ENCODE results near the gene NXF3.
A peak's percentile ranks its signal among the peaks of the same experiment; 100 is the strongest.
"Not testable (repeated sequence)": the region's sequence is repeated elsewhere in the genome, so short reads cannot be mapped to it uniquely, and the experiment has no call there.

The NXF3 gene, protein sequence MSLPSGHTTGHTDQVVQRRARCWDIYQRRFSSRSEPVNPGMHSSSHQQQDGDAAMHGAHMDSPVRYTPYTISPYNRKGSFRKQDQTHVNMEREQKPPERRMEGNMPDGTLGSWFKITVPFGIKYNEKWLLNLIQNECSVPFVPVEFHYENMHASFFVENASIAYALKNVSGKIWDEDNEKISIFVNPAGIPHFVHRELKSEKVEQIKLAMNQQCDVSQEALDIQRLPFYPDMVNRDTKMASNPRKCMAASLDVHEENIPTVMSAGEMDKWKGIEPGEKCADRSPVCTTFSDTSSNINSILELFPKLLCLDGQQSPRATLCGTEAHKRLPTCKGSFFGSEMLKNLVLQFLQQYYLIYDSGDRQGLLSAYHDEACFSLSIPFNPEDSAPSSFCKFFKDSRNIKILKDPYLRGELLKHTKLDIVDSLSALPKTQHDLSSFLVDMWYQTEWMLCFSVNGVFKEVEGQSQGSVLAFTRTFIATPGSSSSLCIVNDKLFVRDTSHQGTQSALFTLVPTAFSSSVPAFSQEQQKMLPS

DNA sequence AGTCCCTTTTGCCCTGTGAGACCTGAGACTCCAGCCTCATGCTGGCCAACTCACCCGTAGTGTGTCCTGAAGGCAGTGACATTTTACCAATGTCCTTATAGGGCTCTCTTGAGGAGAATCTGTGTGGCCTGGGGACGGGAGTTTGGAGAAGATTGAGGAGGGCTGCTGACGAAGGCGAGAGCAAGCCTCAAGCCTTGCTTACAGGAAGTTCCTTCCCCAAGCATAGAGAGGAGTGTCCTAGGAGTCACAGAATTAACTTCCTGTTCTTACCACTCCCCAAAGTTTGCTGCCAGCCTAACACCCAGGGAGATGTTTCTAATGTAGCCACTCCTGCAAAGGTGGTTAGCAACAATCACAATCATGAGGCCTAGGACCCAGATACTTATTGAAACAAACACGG, at the start of gene NXF3:
TSS of gene NXF3 (minus strand) at position 202 of the 400 bp plus-strand sequence. CDS start at position 82, 120 bp downstream.
- no peak for DNase-seq (ENCODE audit: low spot score)

DNA sequence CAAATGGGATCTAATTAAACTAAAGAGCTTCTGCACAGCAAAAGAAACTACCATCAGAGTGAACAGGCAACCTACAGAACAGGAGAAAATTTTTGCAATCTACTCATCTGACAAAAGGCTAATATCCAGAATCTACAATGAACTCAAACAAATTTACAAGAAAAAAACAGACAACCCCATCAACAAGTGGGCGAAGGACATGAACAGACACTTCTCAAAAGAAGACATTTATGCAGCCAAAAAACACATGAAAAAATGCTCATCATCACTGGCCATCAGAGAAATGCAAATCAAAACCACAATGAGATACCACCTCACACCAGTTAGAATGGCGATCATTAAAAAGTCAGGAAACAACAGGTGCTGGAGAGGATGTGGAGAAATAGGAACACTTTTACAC, 43.6 kb upstream of the NXF3 start:
- not testable (repeated sequence) for DNase-seq (ENCODE audit: low spot score)

DNA sequence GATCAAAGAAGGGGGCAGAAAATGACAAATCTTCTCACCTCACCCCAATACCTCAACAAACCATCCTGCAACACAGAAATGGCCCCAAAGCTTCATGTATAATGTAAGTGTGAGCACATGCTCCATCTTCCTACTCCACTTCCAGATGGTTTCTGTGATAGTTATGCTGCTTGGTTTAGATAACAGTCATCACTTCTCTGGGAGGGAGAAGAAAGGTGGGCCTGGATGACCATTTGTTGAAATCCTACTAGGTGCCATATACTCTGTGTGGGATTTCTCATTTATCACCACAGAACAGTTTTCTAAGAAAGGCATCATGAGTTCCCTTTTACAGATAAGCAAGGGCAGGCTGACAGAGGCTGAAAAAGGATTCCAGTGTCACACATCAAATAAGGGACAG, 31.3 kb upstream of the NXF3 start:
- DNase-seq (ENCODE audit: low spot score), result no peak

DNA sequence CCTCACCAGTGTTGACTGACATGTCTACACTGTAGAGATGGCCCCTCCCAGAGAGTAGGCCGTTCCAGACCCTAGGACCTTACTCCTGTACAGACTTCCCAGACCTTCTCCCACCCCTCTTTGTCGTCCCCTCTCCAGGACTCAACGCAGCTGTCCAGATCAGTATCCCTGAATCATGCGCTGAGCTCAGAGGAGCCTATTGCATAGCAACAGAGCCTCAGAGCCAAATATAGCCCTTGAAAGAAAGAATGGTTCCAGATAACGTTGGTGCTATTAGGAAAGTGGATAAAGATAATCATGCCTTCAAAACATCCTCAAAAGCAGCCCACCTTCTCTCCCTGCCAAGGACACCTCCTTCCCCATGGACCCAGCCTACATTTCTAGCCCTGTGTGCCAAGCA, 27.8 kb upstream of the NXF3 start:
- no peak for DNase-seq (ENCODE audit: low spot score)

DNA sequence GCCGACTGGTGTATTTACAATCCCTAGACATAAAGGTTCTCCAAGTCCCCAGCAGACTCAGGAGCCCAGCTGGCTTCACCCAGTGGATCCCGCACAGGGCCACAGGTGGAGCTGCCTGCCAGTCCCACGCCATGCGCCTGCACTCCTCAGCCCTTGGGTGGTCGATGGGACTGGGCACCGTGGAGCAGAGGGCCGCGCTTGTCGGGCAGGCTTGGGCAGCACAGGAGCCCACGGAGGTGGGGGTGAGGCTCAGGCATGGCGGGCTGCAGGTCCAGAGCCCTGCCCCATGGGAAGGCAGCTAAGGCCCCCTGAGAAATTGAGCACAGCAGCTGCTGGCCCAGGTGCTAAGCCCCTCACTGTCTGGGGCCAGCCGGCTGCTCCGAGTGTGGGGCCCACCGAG, 24.0 kb upstream of the NXF3 start:
- DNase-seq (ENCODE audit: low spot score), result not testable (repeated sequence)

DNA sequence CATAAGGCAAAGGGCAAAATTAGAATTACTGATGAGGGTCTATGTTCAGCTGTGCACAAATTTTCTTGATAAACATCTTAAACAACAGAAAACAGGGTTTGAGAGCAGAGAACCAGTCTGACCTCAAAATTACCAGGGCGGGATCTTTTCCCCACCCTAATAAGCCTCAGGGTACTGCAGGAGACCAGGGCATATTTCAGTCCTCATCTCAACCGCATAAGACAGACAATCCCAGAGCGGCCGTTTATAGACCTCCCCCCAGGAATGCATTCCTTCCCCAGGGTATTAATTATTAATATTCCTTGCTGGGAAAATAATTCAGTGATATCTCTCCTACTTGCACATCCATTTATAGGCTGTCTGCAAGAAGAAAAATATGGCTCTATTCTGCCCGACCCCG, 16.6 kb upstream of the NXF3 start:
- not testable (repeated sequence) for DNase-seq (ENCODE audit: low spot score)

DNA sequence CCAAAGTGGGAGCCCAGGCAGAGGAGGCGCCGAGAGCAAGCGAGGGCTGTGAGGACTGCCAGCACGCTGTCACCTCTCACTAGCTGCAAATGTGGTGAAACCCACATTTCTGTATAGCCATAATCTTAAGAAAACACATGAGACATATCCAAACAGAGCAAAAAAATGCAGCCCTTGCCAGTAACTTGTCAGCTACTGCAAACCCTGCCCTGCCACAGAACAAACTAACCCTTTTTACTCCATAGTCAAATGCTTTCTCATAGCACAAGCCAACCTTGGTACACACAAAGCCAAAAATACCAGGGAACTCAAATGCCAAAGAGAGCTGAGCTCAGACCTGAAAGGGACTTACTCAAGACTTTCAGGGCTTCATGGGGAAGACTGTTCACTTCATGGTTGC, 14.9 kb upstream of the NXF3 start:
- no peak for DNase-seq (ENCODE audit: low spot score)

DNA sequence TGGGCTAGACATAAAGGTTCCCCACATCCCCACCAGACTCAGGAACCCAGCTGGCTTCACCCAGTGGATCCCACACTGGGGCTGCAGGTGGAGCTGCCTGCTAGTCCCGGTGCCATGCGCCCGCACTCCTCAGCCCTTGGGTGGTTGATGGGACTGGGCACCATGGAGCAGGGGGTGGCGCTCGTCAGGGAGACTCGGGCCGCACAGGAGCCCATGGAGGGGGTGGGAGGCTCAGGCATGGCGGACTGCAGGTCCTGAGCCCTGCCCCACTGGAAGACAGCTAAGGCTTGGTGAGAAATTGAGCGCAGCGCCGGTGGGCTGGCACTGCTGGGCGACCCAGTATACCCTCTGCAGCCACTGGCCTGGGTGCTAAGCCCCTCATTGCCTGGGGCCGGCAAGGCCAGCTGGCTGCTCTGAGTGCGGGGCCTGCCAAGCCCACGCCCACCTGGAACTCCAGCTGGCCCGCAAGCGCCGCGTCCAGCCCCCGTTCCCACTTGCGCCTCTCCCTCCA, 14.3 kb upstream of the NXF3 start:
- DNase-seq (ENCODE audit: low spot score), result not testable (repeated sequence)

DNA sequence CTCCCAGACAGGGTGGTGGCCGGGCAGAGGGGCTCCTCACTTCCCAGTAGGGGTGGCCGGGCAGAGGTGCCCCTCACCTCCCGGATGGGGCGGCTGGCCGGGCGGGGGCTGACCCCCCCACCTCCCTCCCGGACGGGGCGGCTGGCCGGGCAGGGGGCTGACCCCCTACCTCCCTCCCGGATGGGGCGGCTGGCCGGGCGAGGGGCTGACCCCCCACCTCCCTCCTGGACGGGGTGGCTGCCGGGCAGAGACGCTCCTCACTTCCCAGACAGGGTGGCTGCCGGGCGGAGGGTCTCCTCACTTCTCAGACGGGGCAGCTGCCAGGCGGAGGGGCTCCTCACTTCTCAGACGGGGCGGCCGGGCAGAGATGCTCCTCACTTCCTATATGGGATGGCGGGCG, 11.4 kb upstream of the NXF3 start:
- DNase-seq (ENCODE audit: low spot score), result not testable (repeated sequence)

DNA sequence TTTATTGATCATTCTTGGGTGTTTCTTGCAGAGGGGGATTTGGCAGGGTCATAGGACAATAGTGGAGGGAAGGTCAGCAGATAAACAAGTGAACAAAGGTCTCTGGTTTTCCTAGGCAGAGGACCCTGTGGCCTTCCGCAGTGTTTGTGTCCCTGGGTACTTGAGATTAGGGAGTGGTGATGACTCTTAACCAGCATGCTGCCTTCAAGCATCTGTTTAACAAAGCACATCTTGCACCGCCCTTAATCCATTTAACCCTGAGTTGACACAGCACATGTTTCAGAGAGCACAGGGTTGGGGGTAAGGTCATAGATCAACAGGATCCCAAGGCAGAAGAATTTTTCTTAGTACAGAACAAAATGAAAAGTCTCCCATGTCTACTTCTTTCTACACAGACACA, 10.9 kb upstream of the NXF3 start:
- DNase-seq (ENCODE audit: low spot score), result not testable (repeated sequence)

DNA sequence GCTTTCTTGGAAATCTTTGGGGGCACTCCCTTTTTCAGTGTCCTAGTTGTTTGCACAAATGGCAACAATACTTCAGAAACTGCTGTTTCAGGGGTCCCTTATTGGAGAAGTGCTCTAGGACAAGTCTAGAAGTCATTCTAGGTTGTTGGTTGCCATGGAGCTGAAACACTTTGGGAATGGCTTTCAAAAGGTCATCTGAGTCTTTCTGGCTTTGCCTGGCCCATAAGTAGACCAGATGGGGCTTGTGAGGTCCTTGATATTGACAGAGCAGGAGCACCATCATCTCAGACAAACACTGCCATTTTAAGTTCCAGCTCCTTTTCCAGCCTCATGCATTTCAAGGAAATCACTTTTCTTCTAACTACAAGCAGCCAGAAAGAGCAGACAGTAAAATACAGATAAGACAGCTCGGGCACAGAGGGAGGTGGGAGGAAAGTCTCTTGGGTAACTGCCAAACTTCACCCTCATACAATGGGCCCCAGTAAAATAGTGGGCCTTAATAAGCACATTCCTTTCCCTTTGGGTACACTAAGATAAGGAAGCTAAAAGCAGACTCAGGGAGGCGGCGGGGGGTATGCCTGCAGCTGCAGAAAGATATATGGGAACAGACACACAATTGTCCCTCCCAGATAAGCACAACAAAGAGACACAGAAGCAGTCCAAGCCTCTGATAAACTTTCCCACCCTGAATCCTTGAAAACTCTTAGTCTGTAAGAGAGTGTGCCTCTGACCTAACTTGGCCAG, 8.5 kb upstream of the NXF3 start:
- no peak for DNase-seq (ENCODE audit: low spot score)

DNA sequence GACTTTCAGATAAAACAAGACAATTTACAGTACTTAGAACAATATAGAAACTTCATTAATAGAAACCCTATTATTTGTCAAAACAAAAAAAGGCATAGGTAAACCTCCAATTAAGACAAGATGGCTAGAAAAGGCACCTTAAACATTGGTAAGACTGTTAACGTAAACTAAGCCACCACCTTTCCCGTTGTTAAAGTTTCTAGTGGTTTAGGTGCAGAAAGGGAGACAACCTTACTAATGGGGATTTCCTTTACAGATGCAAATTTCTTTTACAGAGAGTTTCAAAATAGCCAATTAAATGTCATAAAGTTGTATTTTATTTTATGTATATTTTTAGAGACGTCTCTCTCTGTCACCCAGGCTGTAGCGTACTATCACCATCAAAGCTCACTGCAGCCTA, 7.5 kb upstream of the NXF3 start:
- no peak for DNase-seq (ENCODE audit: low spot score)

DNA sequence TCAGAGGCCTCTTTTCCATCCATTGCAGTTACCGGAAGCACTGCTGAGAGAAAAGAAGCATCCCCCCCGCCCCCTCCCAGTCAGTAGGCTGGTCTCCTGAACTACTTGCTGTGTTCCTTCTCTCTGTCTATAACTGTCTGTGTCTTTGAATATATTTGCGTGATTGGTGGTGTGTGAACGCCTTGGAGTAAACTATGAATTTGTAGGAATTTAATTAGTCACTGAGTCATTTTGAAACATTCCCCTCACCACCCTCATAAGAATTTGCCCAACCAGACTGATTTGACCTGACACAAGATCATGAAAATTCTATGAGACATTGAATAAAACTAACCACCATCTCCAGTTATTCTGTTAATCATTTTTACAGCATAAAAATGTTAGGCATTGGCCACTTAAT, 6.7 kb upstream of the NXF3 start:
- DNase-seq (ENCODE audit: low spot score), result no peak

DNA sequence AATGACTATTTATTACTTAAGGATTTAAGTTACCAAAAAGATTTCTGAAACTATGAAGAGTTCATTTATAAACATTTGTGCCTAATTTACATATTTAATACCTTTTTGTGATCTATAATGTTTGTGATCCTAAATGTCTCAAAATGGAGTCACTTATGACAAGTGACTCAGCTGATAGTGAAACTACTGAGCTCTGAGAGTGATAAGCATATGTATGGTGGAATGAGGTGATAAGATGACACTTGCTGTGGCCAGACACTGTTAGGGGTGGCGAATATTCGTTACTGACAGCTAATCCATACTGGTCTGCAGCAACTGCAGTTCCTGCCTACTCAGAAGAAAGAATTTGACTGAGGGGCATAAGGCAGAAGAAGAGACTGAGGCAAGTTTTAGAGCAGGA, 5.5 kb upstream of the NXF3 start:
- DNase-seq (ENCODE audit: low spot score), result no peak

DNA sequence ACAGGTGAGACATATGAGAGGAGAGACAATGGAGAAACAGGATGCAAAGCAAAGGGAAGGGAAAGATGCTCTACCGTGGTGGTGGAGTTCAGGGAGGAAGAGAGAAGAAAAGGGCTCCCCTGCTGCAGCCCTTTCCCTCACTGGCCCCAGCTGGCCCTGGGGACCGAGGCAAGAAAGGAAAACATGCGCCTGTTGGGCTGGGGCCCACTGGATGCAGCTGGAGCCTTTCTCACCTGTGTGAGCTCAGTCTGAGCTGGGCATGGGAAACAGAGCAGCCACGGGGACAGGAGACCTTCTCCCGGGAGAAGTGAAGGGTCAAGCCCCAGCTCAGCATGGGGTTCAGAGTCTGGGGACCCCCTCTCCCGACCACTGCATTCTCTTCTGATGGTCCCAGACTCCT, 11.9 kb downstream of the NXF3 start:
- DNase-seq (ENCODE audit: low spot score), result no peak

DNA sequence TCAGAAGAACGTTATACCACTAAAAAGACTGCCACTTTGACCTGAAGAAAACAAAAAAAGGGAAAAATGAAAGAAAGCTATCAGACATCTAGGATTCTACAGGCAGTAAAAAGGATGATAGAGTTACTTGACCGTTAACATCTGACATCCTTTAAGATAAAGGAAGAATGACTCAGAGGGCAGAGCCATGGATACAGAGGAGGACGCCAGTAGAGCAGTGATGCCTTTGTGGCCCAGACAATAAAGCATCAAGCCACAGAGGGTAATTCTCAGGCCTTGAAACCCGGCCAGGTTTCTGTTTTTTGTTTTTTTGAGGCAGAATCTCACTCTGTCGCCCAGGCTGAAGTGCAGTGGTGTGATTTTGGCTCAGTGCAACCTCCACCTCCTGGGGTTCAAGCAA, 19.5 kb downstream of the NXF3 start:
- DNase-seq (ENCODE audit: low spot score), result no peak

DNA sequence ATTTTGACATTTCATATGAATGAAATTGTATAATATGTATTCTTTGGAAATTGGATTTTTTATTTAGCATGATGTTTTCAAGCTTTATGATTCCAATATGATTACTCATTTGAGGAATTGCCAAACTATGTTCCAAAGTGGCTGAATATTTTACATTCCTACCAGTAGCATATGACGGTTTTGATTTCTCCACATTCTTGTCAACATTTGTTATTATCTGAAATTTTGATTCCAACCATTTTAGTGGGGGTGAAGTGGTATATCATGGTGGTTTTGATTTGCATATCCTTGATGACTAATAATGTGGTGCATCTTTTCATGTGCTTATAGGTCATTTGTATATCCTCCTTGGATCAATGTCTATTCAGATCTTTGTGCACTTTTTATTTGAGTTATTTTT, 26.3 kb downstream of the NXF3 start:
- DNase-seq (ENCODE audit: low spot score), result no peak

DNA sequence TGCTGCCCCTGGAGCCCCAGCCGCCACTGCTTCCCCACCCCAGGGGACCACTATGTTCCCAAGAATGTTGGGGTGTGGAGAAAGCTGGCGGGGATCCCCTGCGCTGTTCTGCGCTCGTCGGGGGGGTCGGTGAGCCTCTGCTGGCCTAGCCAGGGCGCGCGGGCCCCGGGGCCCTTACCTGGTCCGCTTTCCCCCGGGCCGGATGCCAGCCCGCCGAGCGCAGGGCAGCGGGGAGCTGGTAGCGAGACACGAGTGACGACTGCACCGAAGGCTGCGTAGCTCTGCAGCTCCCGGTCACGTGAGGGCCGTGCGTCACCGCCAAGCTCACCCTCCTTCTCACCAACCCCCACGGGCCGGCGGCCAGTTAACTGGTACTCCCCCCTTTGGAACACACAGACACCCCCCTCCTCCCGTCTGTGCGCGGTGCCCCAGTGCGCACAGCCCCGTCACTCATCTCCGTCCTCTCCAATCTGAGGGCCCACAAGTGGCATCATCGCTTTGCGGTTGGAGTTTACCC, 29.0 kb downstream of the NXF3 start, which contains the start of gene BEX1:
TSS of gene BEX1 (minus strand) at position 254 of the 517 bp plus-strand sequence. CDS start 897 bp downstream, outside the sequence.
- DNase-seq (ENCODE audit: low spot score), result peak; percentile 21

DNA sequence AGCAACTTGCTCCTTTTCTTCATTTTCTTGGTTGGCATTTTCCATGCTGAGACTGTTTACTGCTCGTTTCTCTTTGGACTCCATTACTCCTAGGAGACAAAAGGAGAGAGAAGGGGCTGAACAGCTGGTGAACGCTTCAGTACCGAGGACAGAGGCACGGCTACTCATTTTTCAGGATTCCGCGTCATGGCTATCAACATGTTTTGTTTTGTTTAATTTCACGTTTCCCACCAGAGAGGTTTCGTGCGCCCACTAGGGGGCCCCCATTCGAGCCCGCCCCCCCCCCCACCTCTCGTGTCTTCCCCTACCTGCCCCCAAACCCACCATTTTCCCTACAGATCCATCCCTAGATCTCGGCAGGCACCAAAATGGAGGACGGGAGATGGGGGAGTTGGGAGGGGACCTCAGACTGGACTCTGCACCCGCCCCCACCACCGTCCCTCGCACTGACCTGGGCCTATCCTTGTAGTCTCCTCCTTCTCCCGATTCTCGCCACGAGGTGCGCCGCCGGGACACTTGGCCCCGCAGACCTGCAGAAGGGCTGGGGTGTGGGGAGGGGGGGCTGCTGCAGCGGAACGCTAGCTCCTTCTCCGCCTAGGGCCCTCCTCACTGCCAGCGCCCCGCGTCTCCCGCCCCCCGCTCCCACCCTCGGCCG, 29.6 kb downstream of the NXF3 start:
- DNase-seq (ENCODE audit: low spot score), result peak; percentile 42

DNA sequence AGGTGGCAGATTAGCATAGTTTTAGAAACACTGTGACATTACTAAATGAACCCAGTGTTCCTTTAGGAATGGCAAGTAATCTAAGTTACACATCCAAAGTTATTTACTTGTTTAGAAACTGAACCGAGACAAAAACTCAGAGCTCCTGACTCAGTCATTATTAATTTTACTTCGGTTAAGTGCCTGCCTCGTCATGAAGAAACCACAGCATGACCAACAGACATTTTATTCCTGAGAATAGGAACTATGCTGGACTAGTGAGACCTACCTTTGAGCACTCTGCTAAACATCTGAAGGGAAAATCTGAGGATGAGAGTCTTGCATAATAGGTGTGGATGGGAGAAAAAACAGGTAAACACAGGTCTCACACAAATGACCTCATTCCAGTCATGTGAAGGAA, 31.5 kb downstream of the NXF3 start:
- no peak for DNase-seq (ENCODE audit: low spot score)

DNA sequence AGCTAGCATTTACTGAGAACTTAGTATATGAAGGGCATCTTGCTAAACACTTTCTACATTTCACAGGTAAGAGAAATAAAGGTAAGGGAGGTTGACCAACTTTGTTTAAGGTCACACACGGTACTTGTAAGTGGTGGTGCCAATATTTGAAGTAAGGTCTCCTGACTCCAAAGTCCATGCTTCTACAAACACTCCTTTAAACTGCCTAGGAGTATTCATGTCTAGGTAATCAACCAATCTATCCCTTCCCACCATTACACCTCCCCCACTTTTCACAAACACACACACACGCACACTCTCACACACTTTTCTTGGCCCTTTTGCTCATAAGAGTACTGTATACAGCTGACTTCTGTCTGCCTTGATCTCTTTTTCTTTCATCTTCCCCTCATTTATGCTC, 36.0 kb downstream of the NXF3 start:
- no peak for DNase-seq (ENCODE audit: low spot score)

DNA sequence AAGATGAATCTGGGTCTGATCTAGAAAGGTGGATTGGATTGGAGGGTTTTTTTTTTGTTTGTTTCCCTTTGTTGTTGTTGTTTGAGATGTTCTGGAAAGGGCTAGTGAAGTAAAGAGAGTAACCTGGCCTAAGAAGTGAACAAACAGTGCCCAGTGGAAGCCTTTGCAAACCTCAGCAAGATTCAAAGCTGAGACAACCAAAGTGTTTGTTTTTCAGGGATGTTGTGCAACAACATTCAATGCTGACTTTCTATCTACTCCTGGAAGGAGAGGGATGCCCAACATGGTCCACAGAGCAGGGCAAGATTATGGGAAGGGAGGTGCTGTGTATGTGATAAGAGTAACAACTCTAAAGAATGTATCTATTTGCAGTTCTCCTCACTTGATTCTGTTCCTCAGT, 40.3 kb downstream of the NXF3 start:
- no peak for DNase-seq (ENCODE audit: low spot score)
